ENCODE measurements around the gene MVB12B.

The MVB12B gene

GRCh38 chr9:126506361-126507317 is 180.0 kb downstream of the MVB12B start:
- DNase-seq (ENCODE audit: low read depth) = no peak

GRCh38 chr9:126507318-126508109 is 180.9 kb downstream of the MVB12B start:
- no peak for DNase-seq (ENCODE audit: low read depth)

GRCh38 chr9:126508171-126508591 is 181.6 kb downstream of the MVB12B start:
- DNase-seq (ENCODE audit: low read depth) = no peak

- DNase-seq (ENCODE audit: low read depth) = no peak
Measured at GRCh38 chr9:126508928-126509327, 182.3 kb downstream of the MVB12B start.

GRCh38 chr9:126509718-126510117 is 183.1 kb downstream of the MVB12B start:
- DNase-seq (ENCODE audit: low read depth) = no peak

- DNase-seq (ENCODE audit: low read depth) = no peak
Measured at GRCh38 chr9:126510564-126510963, 183.9 kb downstream of the MVB12B start.

GRCh38 chr9:126511411-126511810 is 184.8 kb downstream of the MVB12B start:
- DNase-seq (ENCODE audit: low read depth) = no peak

- DNase-seq (ENCODE audit: low read depth) = no peak
Measured at GRCh38 chr9:126513159-126514036, 186.8 kb downstream of the MVB12B start.

- peak; percentile 39 for DNase-seq (ENCODE audit: low read depth)
Measured at GRCh38 chr9:126514037-126514821, 187.6 kb downstream of the MVB12B start.

- DNase-seq (ENCODE audit: low read depth) = no peak
Measured at GRCh38 chr9:126515001-126515872, 188.6 kb downstream of the MVB12B start.

- no peak for DNase-seq (ENCODE audit: low read depth)
Measured at GRCh38 chr9:126515873-126516505, 189.4 kb downstream of the MVB12B start.

- no peak for DNase-seq (ENCODE audit: low read depth)
Measured at GRCh38 chr9:126516561-126516935, 189.9 kb downstream of the MVB12B start.

GRCh38 chr9:126516936-126517832 is 190.6 kb downstream of the MVB12B start:
- DNase-seq (ENCODE audit: low read depth) = no peak

- DNase-seq (ENCODE audit: low read depth) = no peak
Measured at GRCh38 chr9:126517833-126518356, 191.3 kb downstream of the MVB12B start.

GRCh38 chr9:126518763-126519162 is 192.1 kb downstream of the MVB12B start:
- DNase-seq (ENCODE audit: low read depth) = no peak

GRCh38 chr9:126519660-126520420 is 193.2 kb downstream of the MVB12B start:
- no peak for DNase-seq (ENCODE audit: low read depth)

- DNase-seq (ENCODE audit: low read depth) = no peak
Measured at GRCh38 chr9:126520453-126520852, 193.8 kb downstream of the MVB12B start.

GRCh38 chr9:126521089-126521488 is 194.5 kb downstream of the MVB12B start:
- DNase-seq (ENCODE audit: low read depth) = no peak
